ENCODE data around the gene ITGAV.

- TF ChIP-seq, protein P1, sequence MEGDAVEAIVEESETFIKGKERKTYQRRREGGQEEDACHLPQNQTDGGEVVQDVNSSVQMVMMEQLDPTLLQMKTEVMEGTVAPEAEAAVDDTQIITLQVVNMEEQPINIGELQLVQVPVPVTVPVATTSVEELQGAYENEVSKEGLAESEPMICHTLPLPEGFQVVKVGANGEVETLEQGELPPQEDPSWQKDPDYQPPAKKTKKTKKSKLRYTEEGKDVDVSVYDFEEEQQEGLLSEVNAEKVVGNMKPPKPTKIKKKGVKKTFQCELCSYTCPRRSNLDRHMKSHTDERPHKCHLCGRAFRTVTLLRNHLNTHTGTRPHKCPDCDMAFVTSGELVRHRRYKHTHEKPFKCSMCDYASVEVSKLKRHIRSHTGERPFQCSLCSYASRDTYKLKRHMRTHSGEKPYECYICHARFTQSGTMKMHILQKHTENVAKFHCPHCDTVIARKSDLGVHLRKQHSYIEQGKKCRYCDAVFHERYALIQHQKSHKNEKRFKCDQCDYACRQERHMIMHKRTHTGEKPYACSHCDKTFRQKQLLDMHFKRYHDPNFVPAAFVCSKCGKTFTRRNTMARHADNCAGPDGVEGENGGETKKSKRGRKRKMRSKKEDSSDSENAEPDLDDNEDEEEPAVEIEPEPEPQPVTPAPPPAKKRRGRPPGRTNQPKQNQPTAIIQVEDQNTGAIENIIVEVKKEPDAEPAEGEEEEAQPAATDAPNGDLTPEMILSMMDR (IDR thresholded peaks at IDR 0.05) = no peak
- no peak for TF ChIP-seq EZH2 (IDR thresholded peaks at IDR 0.05)
- no peak for TF ChIP-seq EZH2phosphoT487 (IDR thresholded peaks at IDR 0.05)
These were observed 128.3 kb downstream of the ITGAV start for GRCh38 chr2:186718122-186718521.
